ENCODE results near the gene PAGE4.

PAGE4 gene

GRCh38 chrX:49877397-49878101 lies 48.4 kb downstream of the PAGE4 start:
- no peak for DNase-seq

GRCh38 chrX:49878128-49878833 lies 49.2 kb downstream of the PAGE4 start:
- no peak for DNase-seq

GRCh38 chrX:49878834-49879655 lies 49.9 kb downstream of the PAGE4 start, which contains the start of gene USP27X:
Gene USP27X (plus strand): TSS chrX:49879484. CDS start chrX:49880308, 824 bp downstream.
- DNase-seq: peak; percentile 74

- DNase-seq: no peak
Measured at GRCh38 chrX:49879656-49880277, 50.7 kb downstream of the PAGE4 start.

GRCh38 chrX:49880668-49881067 lies 51.6 kb downstream of the PAGE4 start:
- no peak for DNase-seq
